Right forelimb (tissue), 1 donor: ENCODE results near the gene LASP1.

Experiments
- DNase-seq: peaks from one replicate; pipeline ENCODE4 v3.0.0-alpha.2; 2018

Gene LASP1

DNA sequence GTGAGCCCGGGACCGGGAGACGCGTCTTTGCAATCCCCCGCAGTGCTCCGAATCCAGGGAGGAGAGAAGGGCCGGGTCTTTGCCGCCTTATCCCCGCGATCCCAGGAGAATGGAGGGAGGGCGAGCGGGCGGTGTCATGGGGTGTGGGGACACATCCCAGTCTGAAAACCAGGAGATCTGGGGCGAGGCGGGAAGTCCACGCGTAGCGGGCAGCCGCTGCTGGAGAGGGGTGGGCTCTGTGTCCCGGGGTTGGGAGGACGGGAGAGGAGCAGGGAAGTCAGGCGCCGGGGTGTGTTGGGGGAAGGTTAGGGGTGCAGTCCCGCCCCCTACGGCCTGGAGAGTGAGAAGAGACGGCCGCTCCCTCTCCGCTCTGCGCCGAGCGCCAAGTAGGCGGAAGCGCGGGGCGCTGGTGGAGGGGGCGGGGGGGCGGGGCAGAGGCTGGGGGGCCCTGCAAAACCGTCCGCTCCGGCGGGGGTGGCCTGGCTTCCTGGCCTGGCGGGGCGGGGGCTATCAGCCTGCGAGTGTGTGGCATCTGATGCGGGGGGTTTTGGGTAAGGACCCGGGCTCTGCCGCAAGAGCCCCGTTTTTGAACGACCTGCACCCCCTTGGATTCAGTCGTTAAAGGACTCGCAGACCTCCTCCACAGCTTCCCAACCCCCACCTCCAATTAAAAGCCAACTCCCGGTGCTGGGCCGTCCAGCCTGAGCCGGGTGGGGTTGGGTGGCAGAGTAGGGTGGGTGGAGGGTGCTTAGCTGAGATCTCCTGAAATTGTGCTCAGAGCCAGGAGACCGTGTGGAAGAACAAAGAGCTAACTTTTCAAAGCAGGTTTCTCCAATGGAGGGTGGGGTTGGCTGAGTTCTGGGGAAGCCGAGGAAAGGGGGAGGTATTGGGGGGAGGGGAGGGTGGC, 654 bp downstream of the LASP1 start:
- DNase-seq, result peak; percentile 81

DNA sequence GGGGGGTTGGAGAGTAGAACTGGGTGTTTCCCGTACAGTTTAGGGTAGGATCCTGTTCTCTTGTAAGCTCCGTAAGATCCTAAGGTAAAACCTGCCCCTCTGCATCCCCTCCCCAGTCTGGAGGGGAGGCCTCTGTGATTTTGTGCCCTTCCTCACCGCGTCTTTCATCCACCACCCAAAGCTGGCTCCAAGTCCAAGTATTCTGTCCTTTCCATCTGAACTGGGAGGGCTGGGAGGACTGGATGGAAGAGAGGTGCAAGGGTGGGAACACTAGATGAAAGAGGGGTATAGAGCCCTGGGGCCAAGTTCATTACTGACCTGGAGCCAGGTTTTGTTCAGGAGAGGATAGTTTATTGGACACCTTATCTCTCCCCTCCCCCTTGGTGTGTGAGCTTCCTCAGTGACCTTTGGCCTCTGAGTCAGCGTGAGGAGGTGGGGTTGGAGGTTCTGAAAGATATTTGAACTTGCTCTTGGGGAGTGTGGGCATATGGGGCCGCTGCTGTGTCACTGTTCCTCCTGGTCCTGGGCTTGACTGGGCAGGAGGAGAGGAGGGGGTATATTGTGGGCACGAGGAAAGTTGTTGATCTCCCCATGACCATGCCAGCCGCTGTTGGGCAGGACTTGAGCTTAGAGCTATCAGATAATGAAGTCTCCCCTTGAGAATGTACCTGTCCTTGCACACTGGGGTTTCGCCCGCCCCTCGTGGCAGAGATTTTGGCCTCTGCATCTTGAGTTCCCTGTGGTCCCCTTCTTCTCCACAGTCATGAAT, 1.6 kb downstream of the LASP1 start:
- no peak for DNase-seq

DNA sequence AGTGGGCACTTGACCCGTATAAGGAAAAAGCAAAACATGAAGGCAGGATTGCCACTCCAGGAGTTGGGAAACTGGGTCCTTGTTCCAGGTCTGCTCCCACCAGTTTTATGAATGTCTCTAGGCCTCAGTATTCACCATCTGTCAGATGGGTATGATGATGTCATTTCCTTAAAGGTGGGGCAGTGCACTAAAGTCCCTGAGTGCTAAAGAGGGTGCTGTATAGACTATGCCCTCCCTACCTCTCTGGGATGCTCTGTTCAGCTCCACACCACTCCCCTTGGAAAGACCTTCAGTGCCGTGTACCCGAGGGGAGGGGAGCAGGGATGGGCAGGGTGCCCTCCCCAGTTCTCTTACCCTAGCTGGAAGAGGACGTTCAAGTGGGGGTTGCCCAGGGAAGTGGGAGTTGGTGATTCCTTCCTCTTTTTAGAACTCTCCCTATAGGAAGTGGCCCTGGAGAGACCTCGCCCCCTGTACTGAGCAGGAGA, 2.2 kb downstream of the LASP1 start:
- no peak for DNase-seq

DNA sequence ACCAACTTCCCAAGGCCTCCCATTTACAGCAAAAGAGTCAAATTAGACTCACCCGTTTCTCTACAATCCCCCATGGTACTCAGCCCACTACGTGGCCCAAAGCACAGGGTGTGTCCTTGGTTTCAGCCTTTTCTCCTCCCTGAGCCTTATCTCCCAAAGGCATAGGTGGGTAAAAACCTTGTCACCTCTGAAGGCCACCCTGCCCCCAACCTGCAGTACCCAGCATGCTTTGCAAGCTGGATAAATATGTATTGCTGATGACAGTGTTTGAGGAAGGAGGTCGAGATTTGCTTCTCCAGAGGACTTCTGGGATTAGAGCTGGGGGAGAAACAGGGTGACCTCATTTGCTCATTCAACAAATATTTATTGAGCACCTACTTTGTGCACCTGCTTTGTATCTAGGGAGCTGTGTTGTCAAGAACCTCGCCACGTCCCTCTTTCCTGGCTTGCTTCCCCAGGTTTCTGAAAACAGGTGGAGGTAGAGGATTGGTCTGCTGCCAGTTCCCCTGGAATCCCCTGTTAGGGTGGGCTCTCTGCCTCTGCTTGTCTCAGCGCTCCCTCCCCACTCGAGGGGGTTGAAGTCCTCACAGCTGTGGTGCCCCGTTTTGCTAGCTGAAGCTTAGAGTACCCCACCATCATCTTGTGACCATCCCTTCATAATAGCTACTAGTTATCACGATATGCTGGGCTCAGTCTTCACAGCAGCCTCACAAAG, 3.0 kb downstream of the LASP1 start:
- no peak for DNase-seq

DNA sequence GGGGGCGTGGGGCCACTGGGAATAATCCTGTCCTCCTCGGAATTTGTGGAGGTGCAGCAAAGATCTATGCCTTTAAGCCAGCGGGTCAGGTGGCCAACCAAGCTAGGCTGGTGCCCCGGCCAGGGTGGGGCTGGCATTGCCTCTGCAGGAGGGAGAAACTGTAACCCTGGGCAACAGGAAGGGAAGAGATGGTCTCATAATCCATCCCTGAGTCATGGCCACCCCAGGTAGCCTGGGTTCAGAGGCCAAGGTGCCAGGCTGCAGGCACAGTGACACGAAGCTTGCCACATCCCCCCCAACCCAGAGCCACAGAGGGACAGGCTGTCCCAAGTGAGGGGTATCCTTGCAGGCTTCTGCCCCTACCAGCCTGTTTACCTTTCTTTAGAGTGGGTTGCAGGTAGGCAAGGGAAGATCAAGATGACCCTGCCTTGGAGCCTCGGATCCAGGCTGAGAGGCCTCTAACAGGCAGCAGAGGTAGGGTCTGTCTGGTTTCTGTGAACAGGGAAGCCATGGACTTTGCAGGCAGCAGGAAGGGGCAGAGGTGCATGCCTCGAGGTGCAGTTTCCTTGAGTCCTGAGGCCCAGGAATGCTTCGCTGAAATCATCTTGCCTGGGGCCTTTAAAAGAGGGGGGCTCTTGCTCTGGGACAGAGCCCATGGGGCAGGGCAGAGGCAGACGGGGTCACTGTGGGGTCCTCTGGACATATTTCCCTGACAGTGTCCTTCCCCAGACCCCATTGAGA, 4.0 kb downstream of the LASP1 start:
- no peak for DNase-seq

DNA sequence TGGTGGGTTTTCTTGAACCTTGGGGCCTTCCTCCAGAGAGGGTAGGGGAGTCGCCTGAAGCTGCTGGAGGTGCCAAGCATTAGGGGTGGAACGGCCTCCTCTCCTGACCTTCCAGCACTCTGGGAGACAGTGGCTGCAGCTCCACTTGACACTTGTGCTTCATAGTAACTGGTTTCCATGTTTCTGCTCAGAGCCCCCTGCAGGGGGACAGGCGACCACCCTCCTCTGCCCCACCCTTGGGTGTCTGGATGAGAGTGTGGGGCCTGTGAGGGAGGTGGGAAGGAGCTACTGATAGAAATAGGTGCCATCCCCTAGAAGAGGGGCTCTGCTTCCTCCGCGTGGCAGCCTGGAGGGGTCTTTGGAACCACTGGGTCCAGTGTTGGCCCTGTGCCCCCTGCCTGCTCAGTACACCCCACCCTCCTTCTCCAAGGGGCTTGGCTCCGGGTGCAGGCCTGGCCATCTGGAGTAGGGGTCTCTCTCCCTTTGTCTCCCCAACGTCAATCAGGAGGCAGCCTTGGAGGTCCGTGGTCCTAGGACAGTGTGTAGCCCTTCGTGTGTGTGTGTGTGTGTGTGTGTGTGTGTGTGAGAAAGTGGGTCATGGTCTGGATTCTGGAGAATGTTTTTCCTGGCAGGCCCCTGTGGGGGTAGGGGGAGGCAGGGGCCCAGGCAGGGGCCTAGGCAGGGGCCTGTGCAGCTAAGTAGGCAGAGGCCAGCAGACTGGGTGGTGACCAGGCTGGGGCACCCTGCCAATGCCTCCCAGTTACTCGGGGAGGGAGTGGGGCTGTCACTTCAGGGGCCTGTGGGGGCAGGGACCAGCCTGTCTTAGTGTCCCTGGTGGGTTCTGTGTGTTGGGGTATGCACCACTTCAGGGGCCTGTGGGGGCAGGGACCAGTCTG, 4.9 kb downstream of the LASP1 start:
- no peak for DNase-seq

DNA sequence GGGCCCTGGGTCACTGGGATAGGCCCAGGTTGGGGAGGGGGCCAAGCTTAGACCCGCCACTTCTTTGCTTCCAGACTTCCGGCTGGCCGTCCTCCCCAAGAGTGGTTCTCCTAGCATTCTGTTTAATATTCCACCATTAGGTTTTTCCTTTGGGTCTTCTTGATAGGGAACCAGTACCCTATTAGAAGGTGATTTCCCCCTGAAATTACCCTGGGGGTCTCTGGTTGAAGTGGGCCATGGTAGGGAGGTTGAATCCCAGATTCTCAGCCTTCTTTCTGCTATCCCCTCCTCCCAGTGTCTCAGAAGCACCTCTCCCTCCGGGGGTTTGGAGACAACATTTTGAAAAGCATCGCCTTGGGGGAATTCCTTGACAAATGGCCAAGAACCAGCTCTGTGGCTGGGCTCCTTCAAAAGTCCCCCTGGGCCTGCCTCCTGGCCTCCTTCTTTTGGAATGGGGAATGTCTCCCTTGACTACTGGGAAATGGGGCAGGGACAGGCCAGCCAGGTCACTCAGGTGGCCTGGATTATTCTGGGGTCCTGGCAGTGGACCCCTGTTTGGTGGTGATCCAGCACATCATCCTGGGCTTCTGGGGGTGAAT, 5.7 kb downstream of the LASP1 start:
- DNase-seq, result no peak

DNA sequence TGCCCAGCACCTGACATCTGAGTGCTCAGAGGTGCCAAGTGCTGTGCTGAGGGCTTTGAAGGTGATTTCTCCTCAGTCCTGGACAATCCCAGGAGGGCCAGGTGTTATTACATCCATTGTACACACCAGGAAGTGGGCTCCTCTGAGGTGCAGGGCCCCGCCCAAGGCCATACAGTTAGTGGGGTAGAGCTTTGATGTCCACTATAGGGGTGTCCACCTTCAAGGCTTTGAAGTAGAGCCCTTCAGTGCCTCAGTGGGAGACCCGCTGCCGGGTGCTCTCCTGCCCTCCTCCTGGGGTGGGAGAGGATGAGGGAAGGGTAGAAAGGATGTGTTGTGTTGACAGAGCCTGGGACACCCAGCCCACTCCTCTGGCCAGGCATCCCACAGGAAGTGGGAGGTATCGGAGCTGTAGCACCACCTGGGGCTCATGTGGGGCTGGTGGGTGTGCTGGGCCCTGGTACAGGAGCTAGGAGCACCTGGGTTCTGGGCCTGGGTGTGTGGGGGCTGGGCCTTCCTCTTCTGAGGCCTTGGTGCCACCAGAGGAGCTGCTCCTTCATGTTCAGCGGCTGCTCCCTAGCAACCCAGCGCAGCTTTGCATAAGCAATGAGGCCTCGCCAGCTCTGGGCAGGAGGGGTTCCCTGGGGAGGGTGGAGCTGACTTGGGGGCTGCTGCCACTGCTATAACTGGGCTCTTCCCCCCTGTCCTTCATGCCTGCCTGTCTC, 7.4 kb downstream of the LASP1 start:
- no peak for DNase-seq

DNA sequence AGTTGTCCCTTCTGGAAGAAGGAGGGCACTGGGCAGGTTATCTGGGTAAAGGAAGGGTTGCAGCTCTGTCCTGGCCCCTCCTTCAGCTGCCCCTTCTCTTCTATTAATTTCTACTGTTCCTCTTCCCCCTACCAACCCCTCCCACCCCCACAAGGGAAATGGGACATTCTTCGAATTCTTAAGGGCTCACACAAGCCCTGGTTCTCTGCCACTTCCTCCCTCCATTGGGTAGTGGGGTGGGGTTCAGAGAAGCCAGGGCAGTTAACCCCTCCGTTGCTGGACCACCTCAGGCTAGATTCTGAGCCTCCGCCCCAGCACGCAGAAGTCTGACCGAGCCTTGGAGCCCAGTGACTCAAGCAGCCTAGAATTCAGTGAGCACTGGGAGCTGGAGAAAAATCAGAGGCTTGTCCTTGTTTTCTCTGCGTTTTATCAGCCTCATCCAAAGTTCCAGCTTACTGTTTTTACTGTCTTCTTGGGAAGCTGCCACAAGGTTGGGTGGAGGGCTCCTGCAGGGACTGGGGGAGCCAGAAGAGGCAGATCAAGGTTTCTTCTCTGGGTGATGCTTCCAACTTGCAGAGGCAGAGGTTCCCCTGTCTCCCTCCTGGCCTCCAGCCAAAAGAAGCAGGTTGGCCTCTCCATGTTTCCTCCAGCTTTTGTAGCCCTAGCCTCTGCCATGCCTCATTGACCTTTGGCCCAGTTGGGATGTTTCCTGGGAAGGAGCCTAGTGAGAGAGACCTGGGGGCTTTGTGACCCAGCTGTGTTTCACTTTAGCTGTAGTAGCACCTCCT, 10.2 kb downstream of the LASP1 start:
- DNase-seq, result peak; percentile 78

DNA sequence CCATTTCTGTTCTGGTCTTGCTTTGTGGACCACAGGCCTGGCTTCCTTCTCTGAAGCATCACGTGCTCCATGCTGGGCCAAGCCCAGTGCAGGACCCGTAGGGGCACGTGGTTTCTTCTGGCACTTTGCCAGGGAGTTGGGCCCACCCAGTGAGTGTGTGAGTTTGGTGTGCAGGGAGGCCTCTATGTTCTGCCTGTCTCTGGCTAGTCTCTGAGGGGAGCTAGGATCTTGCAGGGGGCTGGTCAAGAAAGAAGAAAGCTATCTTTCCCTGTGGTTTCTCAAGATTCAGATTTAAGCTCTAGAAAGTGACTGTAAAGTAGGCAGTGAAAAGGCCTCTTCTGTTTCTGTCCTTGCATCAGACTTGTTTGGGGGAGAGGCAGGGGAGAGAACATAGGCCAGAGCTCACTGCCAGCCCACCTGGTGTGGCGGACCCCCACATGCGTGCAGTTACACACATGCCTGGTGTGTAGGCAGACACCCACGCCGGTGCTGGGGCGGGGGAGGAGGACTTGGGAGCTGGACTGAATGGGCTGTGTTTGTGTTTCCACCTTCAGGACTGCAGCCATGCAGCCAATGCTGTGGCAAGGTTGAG, 11.8 kb downstream of the LASP1 start:
- peak; percentile 80 for DNase-seq

DNA sequence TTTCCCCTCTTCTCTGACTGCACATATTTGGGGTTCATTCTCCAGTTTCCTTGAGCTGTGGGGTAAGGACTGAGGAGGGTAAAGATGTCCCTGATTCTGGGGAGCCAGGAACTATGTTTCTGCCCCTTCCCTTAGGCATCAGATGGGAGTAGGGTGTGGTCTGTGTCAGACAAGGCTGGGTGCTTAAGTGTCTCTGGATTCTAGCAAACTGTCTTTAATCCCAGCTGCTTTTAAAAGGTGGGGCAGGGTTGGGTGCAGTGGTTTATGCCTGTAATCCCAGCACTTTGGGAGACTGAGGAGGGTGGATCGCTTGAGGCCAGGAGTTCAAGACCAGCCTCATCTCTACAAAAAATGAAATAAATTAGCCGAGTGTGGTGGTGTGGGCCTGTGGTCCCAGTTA, 13.0 kb downstream of the LASP1 start:
- DNase-seq, result no peak

DNA sequence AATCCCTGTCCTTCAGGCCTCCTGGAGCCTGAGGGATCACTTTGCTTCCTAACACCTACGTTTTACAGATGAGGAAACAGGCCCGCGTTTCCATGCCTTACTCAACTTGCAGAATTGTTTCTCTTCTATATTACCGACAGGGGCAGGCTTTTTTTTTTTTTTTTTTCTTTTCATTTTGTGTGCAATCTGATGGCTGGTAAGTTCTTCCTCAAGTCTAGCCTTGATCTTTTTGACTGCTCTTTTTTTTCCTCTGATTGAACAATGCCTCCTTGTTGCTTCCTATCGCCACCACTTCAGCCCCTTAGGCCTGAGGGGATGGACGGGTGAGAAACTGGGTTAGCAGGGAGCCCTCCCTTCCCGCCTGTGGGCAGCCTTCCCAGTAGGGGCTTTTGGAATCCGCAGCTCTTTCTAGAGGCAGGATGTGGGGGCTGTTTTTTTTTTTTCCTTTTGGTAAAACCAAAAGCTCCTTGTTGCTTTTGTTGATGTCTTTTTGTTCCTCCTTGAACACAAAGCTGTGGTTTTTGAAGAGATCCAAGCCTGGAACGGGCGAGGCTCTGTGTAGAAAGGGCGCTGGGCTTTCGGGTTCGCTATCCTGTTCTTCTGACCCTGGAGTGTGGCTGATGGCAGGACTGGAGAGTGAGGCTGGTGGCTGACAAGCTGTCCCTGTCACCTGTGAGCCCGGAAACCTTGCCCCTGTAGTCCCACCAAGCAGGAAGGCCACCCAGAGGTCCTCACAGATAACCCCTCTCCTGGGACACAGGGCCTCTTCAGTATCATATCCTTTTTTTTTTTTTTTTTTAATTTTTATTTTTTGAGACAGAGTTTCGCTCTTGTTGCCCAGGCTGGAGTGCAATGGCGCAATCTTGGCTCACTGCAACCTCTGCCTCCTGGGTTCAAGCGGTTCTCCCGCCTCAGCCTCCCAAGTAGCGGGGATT, 14.0 kb downstream of the LASP1 start:
- DNase-seq, result no peak

DNA sequence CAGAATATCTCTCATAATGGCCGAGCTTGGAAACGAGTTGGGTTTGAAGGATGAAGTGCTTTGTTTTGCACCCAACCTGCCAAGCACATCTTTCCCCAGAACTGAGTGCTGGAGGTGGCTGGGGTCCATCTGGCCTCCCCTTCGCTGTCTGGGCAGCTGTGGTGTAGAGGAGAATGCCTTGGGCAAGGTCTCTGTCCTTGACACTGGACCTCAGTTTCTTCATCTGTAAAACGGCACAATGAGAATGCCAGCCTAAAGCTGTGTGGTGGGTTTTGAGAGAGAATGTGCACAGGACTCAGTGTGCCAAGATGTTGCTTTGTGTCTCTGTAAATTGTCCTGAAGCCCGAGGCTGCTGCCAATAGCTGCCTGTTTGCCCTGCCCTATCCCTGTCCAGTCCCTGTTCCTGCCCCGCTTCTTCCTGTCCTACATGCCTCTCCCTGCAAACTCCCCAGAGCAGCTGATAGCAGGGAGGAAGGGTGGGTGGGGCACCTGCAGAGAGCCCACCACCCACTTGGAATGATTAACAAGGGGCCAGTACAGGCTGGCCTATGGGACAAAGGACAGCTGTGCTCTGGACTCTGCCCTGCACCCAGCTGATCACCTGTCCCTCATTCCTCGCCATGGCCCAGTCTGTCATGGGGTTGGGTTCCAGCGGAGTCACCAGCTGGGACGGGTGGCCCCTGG, 15.3 kb downstream of the LASP1 start:
- DNase-seq, result no peak

DNA sequence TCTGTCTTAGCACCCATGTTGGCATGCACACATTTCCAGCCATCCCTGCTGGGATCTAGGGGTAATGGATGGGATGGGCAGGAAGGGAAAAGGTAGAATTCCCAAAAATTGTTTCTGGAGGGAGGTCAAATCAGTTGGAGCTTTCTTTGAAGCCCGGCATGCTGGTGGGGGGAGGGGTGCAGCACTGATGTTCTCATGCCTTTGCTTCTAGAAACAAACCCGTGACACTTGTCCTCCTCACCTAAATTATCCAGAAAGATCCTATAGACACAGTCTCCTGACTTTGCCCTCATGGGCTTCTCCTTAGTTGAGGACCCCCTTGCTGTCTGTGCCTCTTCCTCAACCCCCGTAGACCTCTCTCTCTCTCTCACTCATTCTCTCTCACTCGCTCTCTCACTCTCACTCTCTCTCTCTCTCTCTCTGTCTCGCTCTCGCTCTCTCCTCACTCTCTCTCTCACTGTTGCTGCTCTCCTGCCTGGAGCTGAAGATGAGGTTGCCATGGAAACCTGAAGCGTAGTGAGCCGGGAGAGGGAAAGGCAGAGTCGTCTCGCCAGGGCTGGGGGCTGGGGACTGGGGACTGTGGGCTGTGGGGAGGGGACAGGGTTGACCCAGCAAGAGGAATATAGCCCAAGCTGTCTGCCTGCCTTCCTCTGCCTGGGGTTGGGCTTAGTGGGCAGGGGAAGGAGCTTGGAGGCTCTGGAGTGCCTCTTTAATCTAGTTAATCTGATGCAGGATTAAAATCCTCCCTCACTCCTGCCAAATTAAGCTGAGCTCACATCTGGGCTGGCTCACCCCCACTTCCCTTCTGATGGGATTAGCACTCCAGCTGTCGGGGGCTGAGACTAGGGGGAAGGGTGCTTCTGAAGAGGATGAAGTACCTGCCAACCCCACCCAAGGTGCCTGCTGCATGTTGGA, 16.1 kb downstream of the LASP1 start:
- DNase-seq, result no peak

DNA sequence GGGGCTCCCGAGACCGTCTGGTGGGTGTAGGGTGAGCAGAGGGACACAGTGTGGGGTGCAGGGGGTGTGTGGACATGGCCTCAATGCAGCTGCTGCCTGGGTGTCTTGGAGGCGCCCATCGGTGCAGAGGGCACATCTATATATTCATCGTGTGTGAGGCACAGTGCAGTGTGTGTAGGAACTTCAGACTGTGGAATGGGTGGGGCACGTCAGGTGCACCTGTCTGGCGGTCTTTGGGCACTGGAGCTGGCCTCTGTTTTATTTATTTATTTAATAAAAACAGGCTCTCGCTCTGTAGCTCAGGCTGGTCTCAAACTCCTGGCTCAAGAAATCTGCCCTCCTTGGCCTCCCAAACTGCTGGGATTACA, 16.8 kb downstream of the LASP1 start:
- no peak for DNase-seq

DNA sequence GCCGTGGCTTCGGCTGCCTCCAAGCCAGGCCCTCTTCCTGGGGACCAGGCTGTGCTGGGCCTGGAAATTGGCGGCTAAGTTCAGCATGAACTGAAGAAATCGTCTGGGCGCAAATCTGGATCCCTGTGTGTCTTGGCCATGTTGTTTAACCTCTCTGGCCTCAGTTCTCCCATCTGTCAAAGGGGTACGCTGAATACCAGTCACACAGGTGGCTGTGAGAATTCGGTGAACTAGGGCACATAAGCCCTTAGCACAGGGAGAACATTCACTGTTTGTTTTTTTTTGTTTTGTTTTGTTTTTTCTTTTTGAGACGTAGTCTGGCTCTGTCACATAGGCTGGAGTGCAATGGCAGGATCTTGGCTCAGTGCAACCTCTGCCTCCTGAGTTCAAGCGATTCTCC, 19.0 kb downstream of the LASP1 start:
- DNase-seq, result no peak
